HG02588 (cell line): ENCODE data around the gene C12orf57.
A peak's percentile ranks its signal among the peaks of the same experiment; 100 is the strongest.

Experiments
- ATAC-seq: cut with Tn5 transposase; IDR thresholded peaks from one replicate; pipeline ENCODE4 v1.9.1; 2021; ENCODE audit warnings: mild to moderate bottlenecking, moderate library complexity; ENCODE audit not compliant: unreplicated experiment

C12orf57 gene

GRCh38 chr12:6963016-6963731, 19.4 kb downstream of the C12orf57 start:
- no peak for ATAC-seq

- no peak for ATAC-seq
Measured at GRCh38 chr12:6963791-6964413, 20.1 kb downstream of the C12orf57 start.

- ATAC-seq, result no peak
Measured at GRCh38 chr12:6964605-6965025, 20.8 kb downstream of the C12orf57 start.

DNA sequence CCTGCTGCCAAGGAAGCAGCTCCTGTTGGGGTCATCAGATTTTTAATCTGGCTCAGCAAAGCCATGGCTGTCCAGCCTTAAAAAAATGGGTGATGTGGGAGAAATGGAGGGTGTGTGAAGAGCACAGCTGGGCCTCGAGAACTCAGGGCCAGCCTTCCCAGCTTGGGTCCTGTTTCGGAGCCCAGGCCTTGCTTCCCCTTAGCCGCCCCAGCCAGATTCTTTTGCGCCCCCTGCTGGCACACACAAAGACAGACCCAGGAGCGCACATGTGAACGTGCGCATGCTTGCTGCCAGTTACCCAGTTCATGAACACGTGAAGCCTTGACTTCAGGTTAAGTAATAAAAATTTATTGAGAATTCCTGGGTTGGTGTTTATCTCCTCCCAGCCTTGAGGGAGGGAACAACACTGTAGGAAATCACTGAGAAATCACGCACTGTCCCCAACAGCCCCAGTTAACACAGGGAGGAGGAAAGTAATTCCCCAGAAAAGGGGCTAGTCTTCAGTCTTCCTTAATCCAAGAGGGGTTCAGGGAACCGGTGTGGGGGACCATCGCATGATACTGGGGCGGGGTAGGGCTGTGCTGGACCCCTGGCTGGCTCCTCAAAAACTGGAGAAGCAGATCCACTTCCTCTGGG, 21.3 kb downstream of the C12orf57 start:
- ATAC-seq, result no peak

DNA sequence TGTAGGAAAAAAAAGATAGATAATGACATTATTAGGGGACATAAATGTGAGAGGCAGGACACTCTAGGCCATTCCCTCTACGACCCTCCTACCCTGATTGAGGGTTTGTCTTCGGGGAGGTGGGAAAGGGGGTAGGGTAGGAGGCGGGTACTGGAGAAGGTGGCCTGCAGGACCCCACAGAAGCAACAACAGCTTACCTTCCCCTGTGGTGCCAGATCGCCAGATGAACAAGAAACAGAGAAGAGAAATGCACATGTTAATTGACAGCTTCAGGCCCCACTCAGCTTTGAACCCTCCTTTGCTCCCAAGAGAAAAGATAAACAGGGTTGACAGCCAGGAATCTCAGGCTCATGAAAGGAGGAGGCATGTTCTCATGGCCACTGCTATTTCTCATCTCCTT, 21.9 kb downstream of the C12orf57 start:
- ATAC-seq, result no peak

DNA sequence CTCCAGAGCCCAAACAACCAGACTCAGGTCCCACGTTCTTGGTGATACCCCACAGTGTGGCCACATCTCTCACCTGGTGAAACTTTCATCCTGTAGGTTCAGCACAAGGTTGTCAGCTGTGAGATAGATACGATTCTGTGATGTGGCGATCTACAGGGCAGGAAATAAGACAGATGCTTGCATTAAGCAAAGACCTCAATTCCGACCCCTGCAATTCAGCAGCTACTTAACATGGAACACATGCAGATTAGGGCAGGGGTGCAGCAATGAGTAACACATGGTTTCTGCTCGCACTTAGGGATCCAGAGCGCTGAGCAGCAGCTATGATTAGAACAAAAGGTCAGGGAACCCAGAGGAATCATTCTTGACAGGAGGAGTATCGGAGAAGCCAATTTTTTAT, 22.5 kb downstream of the C12orf57 start:
- ATAC-seq, result no peak

- no peak for ATAC-seq
Measured at GRCh38 chr12:6967651-6968100, 23.9 kb downstream of the C12orf57 start.

- no peak for ATAC-seq
Measured at GRCh38 chr12:6968426-6968825, 24.6 kb downstream of the C12orf57 start.

DNA sequence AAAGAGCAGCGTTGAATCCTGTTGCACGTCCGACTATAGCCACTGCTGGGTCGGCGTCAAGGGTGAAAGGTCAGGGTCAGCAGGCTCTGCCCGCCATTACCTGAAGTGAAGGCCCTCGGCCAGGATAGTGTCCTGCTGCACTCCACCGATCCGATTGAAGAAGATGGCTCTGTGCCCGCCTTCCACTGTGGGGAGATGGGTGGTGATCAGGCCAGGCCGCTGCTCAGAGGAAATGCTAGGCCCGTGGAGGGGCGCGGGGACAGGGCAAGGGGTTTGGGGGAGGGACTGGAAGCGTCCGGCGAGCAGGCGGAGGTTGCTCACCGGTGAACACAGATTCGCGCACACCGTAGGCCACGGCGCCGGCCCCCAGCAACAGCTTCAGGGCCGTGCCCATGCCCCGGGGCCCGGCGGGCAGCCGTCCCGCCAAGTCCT, 26.3 kb downstream of the C12orf57 start:
- ATAC-seq, result peak; percentile 4

DNA sequence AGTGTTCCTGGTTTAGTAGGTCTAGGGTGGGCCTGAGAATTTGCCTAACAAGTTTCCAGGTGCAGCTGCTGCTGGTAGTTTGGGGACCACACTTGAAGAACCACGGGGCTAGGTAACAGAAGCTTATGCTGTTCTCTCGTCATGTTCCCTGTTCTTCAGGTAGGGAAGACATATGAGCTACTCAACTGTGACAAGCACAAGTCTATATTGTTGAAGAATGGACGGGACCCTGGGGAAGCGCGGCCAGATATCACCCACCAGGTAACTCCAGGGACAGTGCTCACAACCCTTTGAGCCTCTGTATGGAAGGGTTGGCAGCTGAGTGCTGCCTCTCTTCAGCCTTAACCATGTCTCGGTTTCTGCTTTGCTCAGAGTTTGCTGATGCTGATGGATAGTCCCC, 30.4 kb downstream of the C12orf57 start:
- ATAC-seq, result no peak

DNA sequence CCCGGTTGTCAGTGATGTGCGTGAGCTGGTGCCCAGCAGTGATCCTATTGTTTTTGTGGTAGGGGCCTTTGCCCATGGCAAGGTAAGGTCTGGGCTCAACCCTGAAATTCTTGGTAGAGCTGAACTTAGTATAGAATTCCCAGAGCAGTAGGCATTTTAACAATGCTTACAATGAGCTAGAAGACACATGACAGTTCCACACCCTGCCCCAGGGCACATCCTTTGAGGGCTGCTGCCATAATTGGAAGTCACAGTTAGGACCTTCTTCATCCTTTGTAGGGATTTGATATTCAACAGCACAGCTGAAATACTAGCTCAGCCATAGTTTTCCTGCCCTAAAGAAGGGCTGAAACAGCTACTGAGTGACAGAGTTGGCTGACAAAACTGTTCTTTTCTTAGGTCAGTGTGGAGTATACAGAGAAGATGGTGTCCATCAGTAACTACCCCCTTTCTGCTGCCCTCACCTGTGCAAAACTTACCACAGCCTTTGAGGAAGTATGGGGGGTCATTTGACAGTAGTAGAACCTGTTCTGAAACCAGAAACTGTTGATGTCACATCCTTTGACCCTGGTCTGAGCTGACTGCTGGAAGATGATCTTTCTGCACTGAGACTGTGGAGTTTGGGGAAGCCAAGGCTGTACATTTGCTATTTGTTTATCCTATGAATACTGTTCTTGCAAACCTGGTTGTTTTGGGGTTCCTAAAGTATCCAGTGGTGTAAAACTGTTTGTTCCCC, 31.6 kb downstream of the C12orf57 start:
- ATAC-seq, result no peak

DNA sequence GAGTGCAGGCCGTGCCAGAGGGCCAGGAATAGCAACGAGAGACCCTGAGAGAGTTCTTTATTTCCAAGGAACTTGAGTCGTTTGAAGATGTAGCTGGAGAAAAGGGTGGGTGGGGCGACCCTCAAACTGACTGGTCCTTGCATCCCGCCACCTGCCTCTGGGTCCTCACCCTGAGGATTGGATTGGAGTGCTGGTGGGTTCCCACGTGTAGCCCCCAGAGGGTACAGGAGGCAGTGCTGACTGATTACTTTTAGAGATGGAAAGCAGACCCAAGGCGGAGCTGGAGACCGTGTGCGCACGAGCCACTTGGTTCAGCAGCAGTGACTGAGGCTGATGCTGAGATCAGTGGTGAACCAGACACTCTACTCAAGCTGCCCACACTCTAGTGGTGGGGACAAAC, 33.8 kb downstream of the C12orf57 start:
- ATAC-seq, result no peak

DNA sequence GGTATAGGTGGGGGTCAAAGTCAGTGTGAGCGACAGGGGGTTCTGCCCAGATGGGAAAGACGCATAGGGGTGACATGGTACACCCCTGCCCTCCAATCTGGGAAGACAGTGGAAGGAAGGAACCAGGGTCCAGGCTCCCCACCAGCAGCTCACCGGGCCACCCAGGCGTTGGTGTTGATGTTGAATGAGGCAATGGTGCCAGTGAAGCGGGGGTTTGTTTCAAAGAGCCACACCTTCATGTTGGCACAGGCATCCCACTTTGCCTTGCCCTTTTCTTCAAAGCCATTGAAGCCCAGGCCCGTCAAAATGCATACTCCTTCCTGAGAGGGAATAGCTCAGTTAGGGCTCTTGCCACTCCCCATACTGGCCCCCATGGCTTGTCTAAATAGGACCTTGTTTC, 34.4 kb downstream of the C12orf57 start:
- ATAC-seq, result no peak

- ATAC-seq, result no peak
Measured at GRCh38 chr12:6978611-6979011, 34.8 kb downstream of the C12orf57 start.

GRCh38 chr12:6979021-6979420, 35.2 kb downstream of the C12orf57 start:
- ATAC-seq, result no peak

DNA sequence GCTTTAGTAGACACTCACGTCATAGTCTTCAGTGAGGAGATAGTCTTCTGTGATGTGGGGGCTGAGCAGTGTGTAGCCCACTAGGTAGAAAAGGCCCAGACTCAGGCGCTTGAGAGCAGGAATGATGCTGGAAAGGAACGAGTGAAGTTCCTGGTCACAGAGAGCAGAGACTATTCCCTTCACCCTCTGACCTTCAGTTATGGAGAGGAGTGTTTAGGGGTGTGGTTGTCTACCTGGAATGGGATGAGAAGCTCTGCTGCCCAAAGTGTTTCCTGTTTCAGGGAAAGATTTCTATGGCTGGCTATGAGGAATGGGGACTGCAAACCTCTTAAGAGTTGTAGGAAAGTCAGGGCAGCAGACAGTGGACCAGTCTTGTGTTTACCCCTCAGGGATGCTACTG, 35.6 kb downstream of the C12orf57 start:
- ATAC-seq, result no peak

DNA sequence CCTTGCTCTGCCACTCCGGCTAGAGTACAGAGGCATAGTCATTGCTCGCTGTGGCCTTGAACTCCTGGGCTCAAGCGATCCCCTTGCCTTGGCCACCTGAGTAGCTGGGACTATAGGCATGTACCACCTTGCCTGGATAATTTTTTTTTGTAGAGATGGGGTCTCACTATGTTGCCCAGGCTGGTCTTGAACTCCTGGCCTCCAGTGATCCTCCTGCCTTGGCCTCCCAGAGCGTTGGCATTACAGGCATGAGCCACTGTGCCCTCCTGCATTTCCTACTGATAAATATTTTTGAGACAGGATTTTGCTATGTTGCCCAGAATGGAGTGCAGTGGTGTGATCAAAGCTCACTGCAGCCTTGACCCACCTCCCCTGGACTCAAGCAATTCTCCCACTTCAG, 36.3 kb downstream of the C12orf57 start:
- ATAC-seq, result no peak

DNA sequence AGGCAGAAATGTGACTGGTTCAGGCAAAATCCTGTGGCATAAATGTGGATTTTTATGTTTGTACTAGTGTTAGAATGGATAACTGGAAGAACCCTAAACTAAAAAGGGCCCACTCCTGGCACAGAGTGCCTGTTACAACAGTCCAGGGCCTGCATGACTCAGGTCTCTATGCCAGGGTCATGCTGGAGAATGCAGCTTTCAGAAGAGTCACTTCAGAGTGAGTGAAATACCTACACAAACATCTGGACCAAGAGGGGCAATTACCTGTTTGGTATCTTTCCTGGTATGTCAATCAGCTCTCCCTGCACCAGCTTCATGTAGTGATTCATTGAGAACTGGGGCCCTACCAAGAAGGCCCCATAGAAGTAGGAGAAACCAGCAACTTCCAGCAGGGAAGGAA, 36.9 kb downstream of the C12orf57 start:
- ATAC-seq, result no peak

- ATAC-seq, result no peak
Measured at GRCh38 chr12:6981152-6982052, 37.6 kb downstream of the C12orf57 start.

DNA sequence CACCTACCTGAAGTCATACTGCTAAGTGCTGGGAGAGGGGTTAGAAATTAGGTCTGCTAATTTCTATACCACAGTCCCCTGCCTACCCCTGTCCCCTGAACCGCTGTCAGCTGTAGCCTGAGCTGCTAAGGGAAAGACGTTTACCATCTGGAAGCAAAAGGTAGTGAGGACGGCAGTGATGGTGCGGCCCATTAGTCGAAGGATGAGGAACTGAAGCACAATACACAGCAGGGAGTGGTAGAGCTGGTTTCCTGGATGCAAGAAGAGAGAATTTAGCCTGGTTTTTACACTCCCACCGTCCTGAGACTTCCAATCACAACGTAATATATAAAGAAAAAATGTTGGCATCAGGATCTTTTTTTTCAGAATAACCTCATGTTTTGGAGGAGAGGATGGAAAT, 38.7 kb downstream of the C12orf57 start:
- no peak for ATAC-seq
